ENCODE results near the gene SMG6.

DNA sequence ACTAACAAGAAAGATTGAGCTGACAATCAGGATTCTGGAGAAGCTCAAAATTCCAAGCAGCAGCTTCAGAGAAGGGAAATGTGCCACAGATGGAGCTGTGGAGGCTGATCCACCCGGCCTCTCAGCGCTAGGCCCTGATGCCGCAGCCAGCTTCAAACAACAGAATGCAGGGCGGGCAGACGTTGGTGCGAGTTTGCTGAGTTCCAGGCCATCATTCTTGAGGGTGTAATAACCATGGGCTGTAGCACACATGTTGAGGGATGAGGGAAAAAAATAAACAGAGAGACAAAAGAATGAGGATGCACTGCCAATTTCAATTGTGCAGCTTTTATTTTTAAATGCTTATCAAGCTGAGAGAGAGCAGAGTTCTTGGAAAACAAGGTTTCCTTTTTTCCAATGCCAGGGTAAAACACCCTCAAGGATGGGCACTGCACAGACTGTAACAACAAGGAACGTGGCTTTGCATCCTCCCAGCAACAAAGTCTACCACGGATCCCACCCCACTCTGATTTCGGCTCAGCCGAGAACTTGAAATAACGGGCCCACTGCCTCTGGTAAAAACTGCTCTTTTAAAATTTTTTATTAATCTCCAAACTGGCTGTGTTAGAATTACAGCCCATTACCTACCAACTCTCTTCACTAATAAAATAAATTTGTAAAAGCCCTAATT is 90.2 kb downstream of the SMG6 start:
- TF ChIP-seq, protein P1, sequence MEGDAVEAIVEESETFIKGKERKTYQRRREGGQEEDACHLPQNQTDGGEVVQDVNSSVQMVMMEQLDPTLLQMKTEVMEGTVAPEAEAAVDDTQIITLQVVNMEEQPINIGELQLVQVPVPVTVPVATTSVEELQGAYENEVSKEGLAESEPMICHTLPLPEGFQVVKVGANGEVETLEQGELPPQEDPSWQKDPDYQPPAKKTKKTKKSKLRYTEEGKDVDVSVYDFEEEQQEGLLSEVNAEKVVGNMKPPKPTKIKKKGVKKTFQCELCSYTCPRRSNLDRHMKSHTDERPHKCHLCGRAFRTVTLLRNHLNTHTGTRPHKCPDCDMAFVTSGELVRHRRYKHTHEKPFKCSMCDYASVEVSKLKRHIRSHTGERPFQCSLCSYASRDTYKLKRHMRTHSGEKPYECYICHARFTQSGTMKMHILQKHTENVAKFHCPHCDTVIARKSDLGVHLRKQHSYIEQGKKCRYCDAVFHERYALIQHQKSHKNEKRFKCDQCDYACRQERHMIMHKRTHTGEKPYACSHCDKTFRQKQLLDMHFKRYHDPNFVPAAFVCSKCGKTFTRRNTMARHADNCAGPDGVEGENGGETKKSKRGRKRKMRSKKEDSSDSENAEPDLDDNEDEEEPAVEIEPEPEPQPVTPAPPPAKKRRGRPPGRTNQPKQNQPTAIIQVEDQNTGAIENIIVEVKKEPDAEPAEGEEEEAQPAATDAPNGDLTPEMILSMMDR (IDR thresholded peaks at IDR 0.05), result no peak
- TF ChIP-seq POLR2A (IDR thresholded peaks at IDR 0.05), result no peak
